Measurements from ENCODE around the gene DLGAP1.
"Not testable (repeated sequence)": the region's sequence is repeated elsewhere in the genome, so short reads cannot be mapped to it uniquely, and the experiment has no call there.

The DLGAP1 gene

DNA sequence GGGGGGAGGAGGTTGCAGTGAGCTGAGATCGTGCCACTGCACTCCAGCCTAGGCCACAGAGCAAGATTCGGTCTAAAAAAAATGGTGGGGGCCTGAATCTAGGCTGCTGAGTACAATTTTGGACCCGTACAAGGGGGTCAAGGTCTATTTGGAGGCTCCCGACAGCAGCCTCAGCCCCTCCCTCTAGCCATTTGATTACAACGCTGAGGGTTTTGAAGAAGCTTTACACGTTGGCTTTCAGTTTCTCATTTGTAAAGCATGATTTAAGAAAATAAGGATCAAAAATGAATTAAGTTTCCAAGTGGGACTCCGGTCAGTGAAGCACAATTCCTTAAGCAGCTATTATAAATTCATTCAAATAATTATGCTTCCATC is 871.2 kb downstream of the DLGAP1 start:
- no peaks in the 10 kb centered on the region for H3K9me3 Mint-ChIP-seq
- no peak overlapping the region for H3K27ac Mint-ChIP-seq
- peaks cover 23% of the 10 kb centered on the region for H3K4me1 Mint-ChIP-seq
- no peak overlapping the region for H3K4me3 Mint-ChIP-seq
- DNase-seq, result no peak
- TF ChIP-seq, protein P1, sequence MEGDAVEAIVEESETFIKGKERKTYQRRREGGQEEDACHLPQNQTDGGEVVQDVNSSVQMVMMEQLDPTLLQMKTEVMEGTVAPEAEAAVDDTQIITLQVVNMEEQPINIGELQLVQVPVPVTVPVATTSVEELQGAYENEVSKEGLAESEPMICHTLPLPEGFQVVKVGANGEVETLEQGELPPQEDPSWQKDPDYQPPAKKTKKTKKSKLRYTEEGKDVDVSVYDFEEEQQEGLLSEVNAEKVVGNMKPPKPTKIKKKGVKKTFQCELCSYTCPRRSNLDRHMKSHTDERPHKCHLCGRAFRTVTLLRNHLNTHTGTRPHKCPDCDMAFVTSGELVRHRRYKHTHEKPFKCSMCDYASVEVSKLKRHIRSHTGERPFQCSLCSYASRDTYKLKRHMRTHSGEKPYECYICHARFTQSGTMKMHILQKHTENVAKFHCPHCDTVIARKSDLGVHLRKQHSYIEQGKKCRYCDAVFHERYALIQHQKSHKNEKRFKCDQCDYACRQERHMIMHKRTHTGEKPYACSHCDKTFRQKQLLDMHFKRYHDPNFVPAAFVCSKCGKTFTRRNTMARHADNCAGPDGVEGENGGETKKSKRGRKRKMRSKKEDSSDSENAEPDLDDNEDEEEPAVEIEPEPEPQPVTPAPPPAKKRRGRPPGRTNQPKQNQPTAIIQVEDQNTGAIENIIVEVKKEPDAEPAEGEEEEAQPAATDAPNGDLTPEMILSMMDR (IDR thresholded peaks at IDR 0.05), result no peak
- H3K27me3 Mint-ChIP-seq (ENCODE audit: low read depth, poor library complexity), result no peaks in the 10 kb centered on the region
- H3K36me3 Mint-ChIP-seq (ENCODE audit: low read depth), result no peaks in the 10 kb centered on the region

- peaks cover 23% of the 10 kb centered on the region for H3K4me1 Mint-ChIP-seq
- not testable (repeated sequence) for H3K27ac Mint-ChIP-seq; H3K27me3 Mint-ChIP-seq (ENCODE audit: low read depth, poor library complexity); H3K9me3 Mint-ChIP-seq; H3K36me3 Mint-ChIP-seq (ENCODE audit: low read depth); DNase-seq
- peak overlapping the region; percentile 3 for H3K4me3 Mint-ChIP-seq
Measured at GRCh38 chr18:3583106-3583872, 871.8 kb downstream of the DLGAP1 start.

GRCh38 chr18:3581890-3582289 is 873.2 kb downstream of the DLGAP1 start:
- Mint-ChIP-seq H3K27ac (no peak overlapping the region), H3K4me1 (peaks cover 23% of the 10 kb centered on the region), H3K4me3 (no peak overlapping the region), H3K27me3 (ENCODE audit: low read depth, poor library complexity) (no peaks in the 10 kb centered on the region), H3K9me3 (no peaks in the 10 kb centered on the region), H3K36me3 (ENCODE audit: low read depth) (no peaks in the 10 kb centered on the region)
- TF ChIP-seq, protein P1 (IDR thresholded peaks at IDR 0.05), result no peak
- DNase-seq, result no peak

DNA sequence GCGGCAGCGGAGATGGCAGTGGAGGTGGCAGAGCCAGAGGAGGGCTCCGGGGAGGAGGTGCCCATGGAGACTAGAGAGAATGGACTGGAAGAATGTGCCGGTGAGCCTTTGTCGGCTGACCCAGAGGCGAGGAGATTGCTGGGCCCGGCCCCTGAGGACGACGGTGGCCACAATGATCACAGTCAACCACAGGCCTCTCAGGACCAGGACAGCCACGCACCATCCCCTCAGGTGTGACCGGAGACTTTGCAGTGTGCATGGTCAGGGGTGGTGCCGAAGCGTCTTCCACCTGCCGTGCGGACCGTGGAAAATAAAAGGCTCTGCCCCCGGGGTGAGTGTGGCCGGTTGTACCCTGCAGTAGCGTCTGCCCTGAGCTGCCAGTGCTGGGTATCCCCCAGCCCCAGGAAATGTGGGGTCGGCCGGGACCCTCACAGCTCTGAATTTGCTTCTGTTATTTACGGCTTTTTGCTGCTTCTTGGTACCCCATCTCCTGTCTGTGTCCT is 874.5 kb downstream of the DLGAP1 start:
- not testable (repeated sequence) for H3K27ac Mint-ChIP-seq; H3K9me3 Mint-ChIP-seq; DNase-seq; H3K36me3 Mint-ChIP-seq (ENCODE audit: low read depth); H3K4me3 Mint-ChIP-seq; H3K27me3 Mint-ChIP-seq (ENCODE audit: low read depth, poor library complexity)
- H3K4me1 Mint-ChIP-seq, result peaks cover 17% of the 10 kb centered on the region

- Mint-ChIP-seq H3K9me3 (no peaks in the 10 kb centered on the region), H3K4me1 (peaks cover 12% of the 10 kb centered on the region), H3K36me3 (ENCODE audit: low read depth) (no peaks in the 10 kb centered on the region), H3K27ac (no peak overlapping the region), H3K27me3 (ENCODE audit: low read depth, poor library complexity) (no peaks in the 10 kb centered on the region), H3K4me3 (no peak overlapping the region)
- DNase-seq, result no peak
- TF ChIP-seq, protein P1 (IDR thresholded peaks at IDR 0.05), result no peak
Measured at GRCh38 chr18:3579701-3580100, 875.4 kb downstream of the DLGAP1 start.

DNA sequence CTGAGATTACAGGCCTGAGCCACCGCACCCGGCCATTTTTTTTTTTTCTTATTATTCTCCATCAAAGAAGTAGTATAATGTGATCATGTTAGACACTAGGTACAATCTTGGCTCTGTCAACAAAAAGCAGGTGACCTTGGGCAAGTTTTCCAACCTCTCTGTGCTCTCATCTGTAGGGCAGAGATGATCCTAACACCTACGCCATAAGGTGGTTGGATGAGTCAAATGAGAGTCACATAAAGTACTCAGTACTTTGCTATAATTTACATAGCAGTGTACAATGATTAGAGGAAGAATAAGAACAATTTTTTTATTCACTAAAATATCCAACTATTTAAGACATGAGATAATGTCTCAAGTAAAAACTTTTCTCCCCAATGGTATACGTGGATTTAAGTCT is 876.5 kb downstream of the DLGAP1 start:
- Mint-ChIP-seq H3K4me3 (no peak overlapping the region), H3K9me3 (no peaks in the 10 kb centered on the region), H3K36me3 (ENCODE audit: low read depth) (no peaks in the 10 kb centered on the region), H3K4me1 (peaks cover 12% of the 10 kb centered on the region), H3K27ac (no peak overlapping the region), H3K27me3 (ENCODE audit: low read depth, poor library complexity) (no peaks in the 10 kb centered on the region)
- no peak for DNase-seq
- TF ChIP-seq, protein P1 (IDR thresholded peaks at IDR 0.05), result no peak

DNA sequence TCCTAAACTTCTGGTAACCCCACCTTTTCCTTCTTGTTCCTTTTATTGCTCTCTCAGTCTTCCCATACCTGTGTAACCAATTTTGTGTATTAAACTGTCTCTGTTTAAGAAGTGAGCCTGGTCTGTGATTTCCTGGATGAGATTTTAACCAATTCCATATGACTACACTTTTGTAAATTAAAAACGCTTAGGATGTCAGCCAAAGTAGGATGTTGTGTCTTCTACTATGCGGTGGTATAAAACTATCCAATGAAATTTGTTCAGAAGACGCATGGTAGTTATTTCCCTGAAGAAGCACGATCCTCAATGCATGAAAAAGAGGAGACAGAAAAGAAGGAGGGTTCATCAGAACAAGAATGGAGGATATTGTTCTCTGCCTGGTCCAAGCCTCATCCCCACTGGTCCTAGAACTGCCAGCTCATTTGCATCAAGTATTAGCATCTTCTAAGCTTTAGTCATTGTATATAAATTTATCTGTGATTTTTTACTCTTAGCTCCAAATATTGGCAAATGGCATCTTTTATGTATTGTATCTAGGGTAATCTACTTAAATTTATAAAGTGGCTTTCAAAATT is 877.7 kb downstream of the DLGAP1 start:
- DNase-seq, result no peak
- TF ChIP-seq, protein P1 (IDR thresholded peaks at IDR 0.05), result no peak
- H3K9me3 Mint-ChIP-seq, result no peaks in the 10 kb centered on the region
- H3K36me3 Mint-ChIP-seq (ENCODE audit: low read depth), result no peaks in the 10 kb centered on the region
- peaks cover 12% of the 10 kb centered on the region for H3K4me1 Mint-ChIP-seq
- H3K27ac Mint-ChIP-seq, result no peak overlapping the region
- H3K4me3 Mint-ChIP-seq, result no peak overlapping the region
- no peaks in the 10 kb centered on the region for H3K27me3 Mint-ChIP-seq (ENCODE audit: low read depth, poor library complexity)

Measured in nephron progenitor cell (in vitro differentiated cells).